ENCODE data around the gene ZNF385C.

Gene ZNF385C

GRCh38 chr17:42131232-42131631 lies 33.0 kb upstream of the ZNF385C start:
- H3K27ac ChIP-seq (ENCODE audit: low read length): no peak overlapping the region
- no peak overlapping the region for H2AFZ ChIP-seq (ENCODE audit: low read length)
- H3K9me3 ChIP-seq (replicated peaks; ENCODE audit: insufficient read depth, low read length): no peaks in the 10 kb centered on the region
- TF ChIP-seq EZH2 (optimal IDR thresholded peaks at IDR 0.05; ENCODE audit: low read depth, low read length) (no peak), CTCF (IDR thresholded peaks at IDR 0.05; ENCODE audit: low read length) (no peak), EZH2phosphoT487 (IDR thresholded peaks at IDR 0.05; ENCODE audit: low read length) (no peak)
- peaks cover 7% of the 10 kb centered on the region for H3K36me3 ChIP-seq (replicated peaks; ENCODE audit: insufficient read depth, low read length)
- H3K27me3 ChIP-seq (replicated peaks; ENCODE audit: insufficient read depth, low read length): no peaks in the 10 kb centered on the region
- H3K4me2 ChIP-seq (ENCODE audit: low read depth, low read length): no peak overlapping the region
- H3K79me2 ChIP-seq (ENCODE audit: low read length): peaks cover 56% of the 10 kb centered on the region
- no peak for DNase-seq
- H3K9me2 ChIP-seq (replicated peaks; ENCODE audit: insufficient read depth, low read length): no peaks in the 10 kb centered on the region
- H3K9ac ChIP-seq (ENCODE audit: low read length): no peak overlapping the region
- no peaks in the 10 kb centered on the region for H4K20me1 ChIP-seq (ENCODE audit: insufficient read depth, low read length)
- H3K4me3 ChIP-seq (ENCODE audit: low read length): no peak overlapping the region
- peaks cover 20% of the 10 kb centered on the region for H3F3A ChIP-seq (ENCODE audit: insufficient read depth, low read length)
- H3K4me1 ChIP-seq (ENCODE audit: low read length): peaks cover 27% of the 10 kb centered on the region

GRCh38 chr17:42130310-42130936 lies 32.1 kb upstream of the ZNF385C start:
- peaks cover 48% of the 10 kb centered on the region for H3K79me2 ChIP-seq (ENCODE audit: low read length)
- H3K4me2 ChIP-seq (ENCODE audit: low read depth, low read length): no peak overlapping the region
- no peaks in the 10 kb centered on the region for H4K20me1 ChIP-seq (ENCODE audit: insufficient read depth, low read length)

GRCh38 chr17:42129109-42129837 lies 31.0 kb upstream of the ZNF385C start:
- TF ChIP-seq EZH2 (optimal IDR thresholded peaks at IDR 0.05; ENCODE audit: low read depth, low read length): no peak
- no peak for TF ChIP-seq CTCF (IDR thresholded peaks at IDR 0.05; ENCODE audit: low read length)
- no peak for TF ChIP-seq EZH2phosphoT487 (IDR thresholded peaks at IDR 0.05; ENCODE audit: low read length)
- Histone ChIP-seq H4K20me1 (ENCODE audit: insufficient read depth, low read length) (no peaks in the 10 kb centered on the region), H3K4me2 (ENCODE audit: low read depth, low read length) (no peak overlapping the region), H3K36me3 (replicated peaks; ENCODE audit: insufficient read depth, low read length) (peaks cover 7% of the 10 kb centered on the region), H3K4me3 (ENCODE audit: low read length) (no peak overlapping the region), H3K27me3 (replicated peaks; ENCODE audit: insufficient read depth, low read length) (no peaks in the 10 kb centered on the region), H3K9ac (ENCODE audit: low read length) (no peak overlapping the region), H3K9me3 (replicated peaks; ENCODE audit: insufficient read depth, low read length) (no peaks in the 10 kb centered on the region), H3K4me1 (ENCODE audit: low read length) (peaks cover 23% of the 10 kb centered on the region), H2AFZ (ENCODE audit: low read length) (no peak overlapping the region), H3K79me2 (ENCODE audit: low read length) (peaks cover 38% of the 10 kb centered on the region), H3K9me2 (replicated peaks; ENCODE audit: insufficient read depth, low read length) (no peaks in the 10 kb centered on the region), H3K27ac (ENCODE audit: low read length) (no peak overlapping the region), H3F3A (ENCODE audit: insufficient read depth, low read length) (peaks cover 20% of the 10 kb centered on the region)
- DNase-seq: no peak

More at GRCh38 chr17:42130310-42130936, 32.1 kb upstream of the ZNF385C start:
- H3F3A ChIP-seq (ENCODE audit: insufficient read depth, low read length): peaks cover 20% of the 10 kb centered on the region
- no peak overlapping the region for H3K4me3 ChIP-seq (ENCODE audit: low read length)
- peaks cover 7% of the 10 kb centered on the region for H3K36me3 ChIP-seq (replicated peaks; ENCODE audit: insufficient read depth, low read length)
- no peak overlapping the region for H3K27ac ChIP-seq (ENCODE audit: low read length)
- TF ChIP-seq EZH2phosphoT487 (IDR thresholded peaks at IDR 0.05; ENCODE audit: low read length) (no peak), CTCF (IDR thresholded peaks at IDR 0.05; ENCODE audit: low read length) (no peak), EZH2 (optimal IDR thresholded peaks at IDR 0.05; ENCODE audit: low read depth, low read length) (no peak)
- no peaks in the 10 kb centered on the region for H3K27me3 ChIP-seq (replicated peaks; ENCODE audit: insufficient read depth, low read length)
- H3K9me2 ChIP-seq (replicated peaks; ENCODE audit: insufficient read depth, low read length): no peaks in the 10 kb centered on the region
- H2AFZ ChIP-seq (ENCODE audit: low read length): no peak overlapping the region
- H3K9ac ChIP-seq (ENCODE audit: low read length): no peak overlapping the region
- H3K4me1 ChIP-seq (ENCODE audit: low read length): peaks cover 27% of the 10 kb centered on the region
- DNase-seq: no peak
- no peaks in the 10 kb centered on the region for H3K9me3 ChIP-seq (replicated peaks; ENCODE audit: insufficient read depth, low read length)

Measured in MM.1S (cell line).